H9 (cell line): ENCODE results near the gene RBM8A. TPM values are rescaled to one million over a fixed set of nuclear protein-coding genes. Genes with fewer than 3 reads are reported as not detected.

Experiments
- DNase-seq: peaks from one replicate; pipeline ENCODE4 v3.0.0-alpha.2; 2017
- H2AFZ ChIP-seq: one replicate; pipeline ENCODE4 v1.6.1; 2013; ENCODE audit warnings: mild to moderate bottlenecking, low read length, control low read depth, moderate library complexity
- H2AK5ac ChIP-seq: 2 replicates; pipeline ENCODE4 v1.6.1; 2013; ENCODE audit warnings: low read length, control low read depth, mixed read lengths; ENCODE audit not compliant: insufficient read length
- H2BK120ac ChIP-seq: one replicate; pipeline ENCODE4 v1.6.1; 2013; ENCODE audit warnings: low read depth, mild to moderate bottlenecking, low read length, control low read depth, inconsistent platforms; ENCODE audit not compliant: poor library complexity, severe bottlenecking
- H2BK12ac ChIP-seq: 2 replicates; pipeline ENCODE4 v1.6.1; 2013; ENCODE audit warnings: low read length, control low read depth, mixed read lengths, low read depth; ENCODE audit not compliant: insufficient read length
- H2BK15ac ChIP-seq: 2 replicates; pipeline ENCODE4 v1.6.1; 2013; ENCODE audit warnings: low read depth, low read length, control low read depth
- H2BK20ac ChIP-seq: one replicate; pipeline ENCODE4 v1.6.1; 2013; ENCODE audit warnings: low read depth, mild to moderate bottlenecking, low read length, control low read depth, inconsistent platforms; ENCODE audit not compliant: poor library complexity, severe bottlenecking
- H2BK5ac ChIP-seq: 2 replicates; pipeline ENCODE4 v1.6.1; 2013; ENCODE audit warnings: low read length, control low read depth, mixed read lengths; ENCODE audit not compliant: insufficient read length
- H3K14ac ChIP-seq: 2 replicates; pipeline ENCODE4 v1.6.1; 2013; ENCODE audit warnings: low read length, control low read depth; ENCODE audit not compliant: insufficient read depth
- H3K18ac ChIP-seq: 2 replicates; pipeline ENCODE4 v1.6.1; 2013; ENCODE audit warnings: low read depth, mild to moderate bottlenecking, mixed read lengths, low read length, control low read depth; ENCODE audit not compliant: insufficient read length
- H3K23ac ChIP-seq: 2 replicates; pipeline ENCODE4 v1.6.1; 2013; ENCODE audit warnings: low read length, control low read depth, mixed read lengths, low read depth; ENCODE audit not compliant: insufficient read length
- H3K23me2 ChIP-seq: 2 replicates; pipeline ENCODE4 v1.6.1; 2013; ENCODE audit warnings: low read depth, mild to moderate bottlenecking, mixed read lengths, low read length, control low read depth; ENCODE audit not compliant: insufficient read length, poor library complexity, severe bottlenecking
- H3K27ac ChIP-seq: 2 replicates; pipeline ENCODE4 v1.5.1; 2013; ENCODE audit warnings: low read length, control low read depth, mixed read lengths, low read depth; ENCODE audit not compliant: insufficient read length
- H3K27me3 ChIP-seq: 2 replicates; pipeline ENCODE4 v1.6.1; 2013; ENCODE audit warnings: low read length, control low read depth, inconsistent platforms; ENCODE audit not compliant: insufficient read depth
- H3K4ac ChIP-seq: 2 replicates; pipeline ENCODE4 v1.6.1; 2013; ENCODE audit warnings: low read depth, mild to moderate bottlenecking, control low read depth, inconsistent platforms, low read length, moderate library complexity
- H3K4me1 ChIP-seq: 2 replicates; pipeline ENCODE4 v1.6.1; 2013; ENCODE audit warnings: low read length, control low read depth, inconsistent platforms; ENCODE audit not compliant: insufficient read depth
- H3K4me2 ChIP-seq: 2 replicates; pipeline ENCODE4 v1.6.1; 2013; ENCODE audit warnings: low read length, control low read depth, mixed read lengths; ENCODE audit not compliant: insufficient read length, insufficient read depth
- H3K56ac ChIP-seq: 2 replicates; pipeline ENCODE4 v1.6.1; 2013; ENCODE audit warnings: low read depth, mild to moderate bottlenecking, mixed read lengths, low read length, control low read depth; ENCODE audit not compliant: insufficient read length
- H3K79me1 ChIP-seq: 2 replicates; pipeline ENCODE4 v1.6.1; 2013; ENCODE audit warnings: low read depth, mild to moderate bottlenecking, moderate library complexity, low read length, control low read depth, inconsistent platforms; ENCODE audit not compliant: insufficient read depth, poor library complexity, severe bottlenecking
- H3K79me2 ChIP-seq: 2 replicates; pipeline ENCODE4 v1.6.1; 2013; ENCODE audit warnings: low read length, control low read depth, inconsistent platforms; ENCODE audit not compliant: insufficient read depth
- H3K9ac ChIP-seq: 2 replicates; pipeline ENCODE4 v1.6.1; 2013; ENCODE audit warnings: low read length, control low read depth, mixed read lengths; ENCODE audit not compliant: insufficient read length; ENCODE audit errors: extremely low read depth
- H3K9me3 ChIP-seq: one replicate; pipeline ENCODE4 v1.6.1; 2013; ENCODE audit warnings: low read depth, low read length, inconsistent platforms; ENCODE audit not compliant: control insufficient read depth
- H3T11ph ChIP-seq: one replicate; pipeline ENCODE4 v1.6.1; 2013; ENCODE audit warnings: mild to moderate bottlenecking, low read length, control low read depth, inconsistent platforms
- H4K20me1 ChIP-seq: one replicate; pipeline ENCODE4 v1.6.1; 2013; ENCODE audit not compliant: control insufficient read depth, insufficient read length, insufficient read depth
- H4K5ac ChIP-seq: 2 replicates; pipeline ENCODE4 v1.6.1; 2013; ENCODE audit warnings: low read depth, mild to moderate bottlenecking, mixed read lengths, low read length, control low read depth; ENCODE audit not compliant: insufficient read length
- H4K8ac ChIP-seq: replicated peaks from 2 replicates; pipeline ENCODE4 v1.6.1; 2013; ENCODE audit warnings: low read length, control low read depth, mixed read lengths, low read depth; ENCODE audit not compliant: insufficient read length
- H4K91ac ChIP-seq: 2 replicates; pipeline ENCODE4 v1.6.1; 2013; ENCODE audit warnings: low read depth, mild to moderate bottlenecking, moderate library complexity, mixed read lengths, low read length, control low read depth; ENCODE audit not compliant: insufficient read length
- H3K27ac Mint-ChIP-seq, 3 experiments: 2 replicates in 2 of 3; 3 replicates in 1 of 3; pipeline ENCODE4 v1.8.0; 2020 to 2021; ENCODE audit warnings: mixed read lengths in 3 of 3, mild to moderate bottlenecking in 1 of 3, moderate library complexity in 1 of 3
- H3K27me3 Mint-ChIP-seq: 2 replicates; pipeline ENCODE4 v1.8.0; 2021; ENCODE audit warnings: low read depth, mild to moderate bottlenecking, moderate library complexity, mixed read lengths
- H3K36me3 Mint-ChIP-seq, 3 experiments: 2 replicates in 2 of 3; 3 replicates in 1 of 3; pipeline ENCODE4 v1.8.0; 2020 to 2021; ENCODE audit warnings: low read depth in 3 of 3, mixed read lengths in 3 of 3; ENCODE audit not compliant: insufficient read depth in 1 of 3
- H3K4me1 Mint-ChIP-seq, 2 experiments: 2 replicates each; pipeline ENCODE4 v1.8.0; 2020; ENCODE audit warnings: mixed read lengths in 2 of 2
- H3K4me3 Mint-ChIP-seq, 2 experiments: 2 replicates in 1 of 2; 3 replicates in 1 of 2; pipeline ENCODE4 v1.8.0; 2020 to 2021; ENCODE audit warnings: mild to moderate bottlenecking in 2 of 2, mixed read lengths in 2 of 2, moderate library complexity in 1 of 2
- H3K9me3 Mint-ChIP-seq, 2 experiments: 2 replicates in 1 of 2; 3 replicates in 1 of 2; pipeline ENCODE4 v1.8.0; 2020; ENCODE audit warnings: mild to moderate bottlenecking in 2 of 2, mixed read lengths in 2 of 2, moderate library complexity in 1 of 2
- WGBS: extraction: QIAGEN DNeasy Blood & Tissue Kit; methylation state at CpG from one replicate; pipeline ENCODE4 v1.1.7; 2013; ENCODE audit warnings: missing lambda C conversion rate, low lambda C conversion rate, mixed read lengths; ENCODE audit not compliant: insufficient read length; ENCODE audit errors: extremely low coverage; 5-methylcytosine and 5-hydroxymethylcytosine counted together
- total RNA-seq: library from RNA; stranded (reverse); gene quantifications from 2 replicates; pipeline ENCODE4 v1.2.1, GENCODE V29; 2021
- TF ChIP-seq, protein P1 (sequence below): fragments of 200-600 bp; sonication (generic); conservative IDR thresholded peaks from 3 replicates; pipeline ENCODE4 v1.8.0; 2021; ENCODE audit warnings: antibody characterized with exemption, mild to moderate bottlenecking

RBM8A gene
- total RNA-seq, 1 experiment from 2014 or later: 298 TPM

- H3K27me3 Mint-ChIP-seq: no peaks in the 10 kb centered on the region
- no peak overlapping the region for H3K27ac Mint-ChIP-seq
- no peak overlapping the region for H2AFZ ChIP-seq
- no peaks in the 10 kb centered on the region for H3K27me3 ChIP-seq
- H3K9me3 ChIP-seq: no peaks in the 10 kb centered on the region
- no peak overlapping the region for H3K9ac ChIP-seq
- no peaks in the 10 kb centered on the region for H4K20me1 ChIP-seq
- H2BK5ac ChIP-seq: no peak overlapping the region
- H2BK120ac ChIP-seq: no peak overlapping the region
- H4K5ac ChIP-seq: no peak overlapping the region
- no peak overlapping the region for H3K27ac ChIP-seq
- H3K4me1 ChIP-seq: no peaks in the 10 kb centered on the region
- H3K4me2 ChIP-seq: no peak overlapping the region
- H4K8ac ChIP-seq: no peak overlapping the region
- H3K9me3 Mint-ChIP-seq: peaks cover under 1% of the 10 kb centered on the region in 2 experiments; a peak in 3 of 5 replicates
- peaks cover 0 to 6% of the 10 kb centered on the region in 2 experiments; a peak in 2 of 4 replicates for H3K4me1 Mint-ChIP-seq
- no peak overlapping the region for H2BK15ac ChIP-seq
- no CpG with 5 or more reads among the region's 7 CpGs for WGBS
- H3T11ph ChIP-seq: no peak overlapping the region
- H2BK12ac ChIP-seq: no peak overlapping the region
- H2BK20ac ChIP-seq: no peak overlapping the region
- no peaks in the 10 kb centered on the region for H3K79me1 ChIP-seq
- TF ChIP-seq, protein P1, sequence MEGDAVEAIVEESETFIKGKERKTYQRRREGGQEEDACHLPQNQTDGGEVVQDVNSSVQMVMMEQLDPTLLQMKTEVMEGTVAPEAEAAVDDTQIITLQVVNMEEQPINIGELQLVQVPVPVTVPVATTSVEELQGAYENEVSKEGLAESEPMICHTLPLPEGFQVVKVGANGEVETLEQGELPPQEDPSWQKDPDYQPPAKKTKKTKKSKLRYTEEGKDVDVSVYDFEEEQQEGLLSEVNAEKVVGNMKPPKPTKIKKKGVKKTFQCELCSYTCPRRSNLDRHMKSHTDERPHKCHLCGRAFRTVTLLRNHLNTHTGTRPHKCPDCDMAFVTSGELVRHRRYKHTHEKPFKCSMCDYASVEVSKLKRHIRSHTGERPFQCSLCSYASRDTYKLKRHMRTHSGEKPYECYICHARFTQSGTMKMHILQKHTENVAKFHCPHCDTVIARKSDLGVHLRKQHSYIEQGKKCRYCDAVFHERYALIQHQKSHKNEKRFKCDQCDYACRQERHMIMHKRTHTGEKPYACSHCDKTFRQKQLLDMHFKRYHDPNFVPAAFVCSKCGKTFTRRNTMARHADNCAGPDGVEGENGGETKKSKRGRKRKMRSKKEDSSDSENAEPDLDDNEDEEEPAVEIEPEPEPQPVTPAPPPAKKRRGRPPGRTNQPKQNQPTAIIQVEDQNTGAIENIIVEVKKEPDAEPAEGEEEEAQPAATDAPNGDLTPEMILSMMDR: no peak
- DNase-seq: no peak
- no peak overlapping the region for H3K4me3 Mint-ChIP-seq
- H3K79me2 ChIP-seq: no peaks in the 10 kb centered on the region
- no peak overlapping the region for H3K14ac ChIP-seq
- no peak overlapping the region for H3K56ac ChIP-seq
- no peak overlapping the region for H3K18ac ChIP-seq
- no peak overlapping the region for H4K91ac ChIP-seq
- no peak overlapping the region for H3K4ac ChIP-seq
- no peak overlapping the region for H2AK5ac ChIP-seq
- H3K23me2 ChIP-seq: no peaks in the 10 kb centered on the region
- peaks cover 0 to under 1% (median 0%) of the 10 kb centered on the region in 3 experiments; a peak in 1 of 7 replicates for H3K36me3 Mint-ChIP-seq
- no peak overlapping the region for H3K23ac ChIP-seq
Measured at GRCh38 chr1:145972580-145972979, 45.3 kb upstream of the RBM8A start.
